Fibroblast of lung (primary cell): ENCODE data around the gene ATP8B2.
"Not testable (repeated sequence)": the region's sequence is repeated elsewhere in the genome, so short reads cannot be mapped to it uniquely, and the experiment has no call there.

ENCODE experiments used
- CTCF ChIP-seq, 2 donors: IDR thresholded peaks in 1 of 2; conservative IDR thresholded peaks in 1 of 2; 1 replicate in 1 of 2; 2 replicates in 1 of 2; pipeline ENCODE4 v1.5.1; 2011 to 2012; ENCODE audit warnings: low read length in 2 of 2, control low read depth in 1 of 2, inconsistent platforms in 1 of 2, low read depth in 1 of 2, mild to moderate bottlenecking in 1 of 2
- EZH2 ChIP-seq: IDR thresholded peaks from 2 replicates; pipeline ENCODE4 v1.5.1; 2012; ENCODE audit warnings: low read length, control low read depth, mild to moderate bottlenecking; ENCODE audit errors: missing control alignments

GRCh38 chr1:154360881-154361280 lies 35.6 kb downstream of the ATP8B2 start:
- TF ChIP-seq CTCF (conservative IDR thresholded peaks at IDR 0.05 in 1 of 2, IDR thresholded peaks at IDR 0.05 in 1 of 2; ENCODE audit: low read depth in 1 of 2, low read length in 2 of 2); EZH2: not testable (repeated sequence)
